DND-41 (cell line): ENCODE measurements around the gene MTX3.

Source experiments
- EZH2 ChIP-seq: IDR thresholded peaks from 3 replicates; pipeline ENCODE4 v1.6.1; 2012; ENCODE audit warnings: borderline replicate concordance, low read depth, mild to moderate bottlenecking, moderate library complexity, low read length, inconsistent platforms; ENCODE audit not compliant: severe bottlenecking
- TF ChIP-seq, protein P1 (sequence below): IDR thresholded peaks from 2 replicates; pipeline ENCODE4 v1.5.1; 2012; ENCODE audit warnings: borderline replicate concordance, low read length, moderate library complexity, mild to moderate bottlenecking; ENCODE audit not compliant: poor library complexity, severe bottlenecking; ENCODE audit errors: extremely low read depth

GRCh38 chr5:79936002-79936645 is 54.9 kb downstream of the MTX3 start:
- TF ChIP-seq EZH2 = no peak
- TF ChIP-seq, protein P1, sequence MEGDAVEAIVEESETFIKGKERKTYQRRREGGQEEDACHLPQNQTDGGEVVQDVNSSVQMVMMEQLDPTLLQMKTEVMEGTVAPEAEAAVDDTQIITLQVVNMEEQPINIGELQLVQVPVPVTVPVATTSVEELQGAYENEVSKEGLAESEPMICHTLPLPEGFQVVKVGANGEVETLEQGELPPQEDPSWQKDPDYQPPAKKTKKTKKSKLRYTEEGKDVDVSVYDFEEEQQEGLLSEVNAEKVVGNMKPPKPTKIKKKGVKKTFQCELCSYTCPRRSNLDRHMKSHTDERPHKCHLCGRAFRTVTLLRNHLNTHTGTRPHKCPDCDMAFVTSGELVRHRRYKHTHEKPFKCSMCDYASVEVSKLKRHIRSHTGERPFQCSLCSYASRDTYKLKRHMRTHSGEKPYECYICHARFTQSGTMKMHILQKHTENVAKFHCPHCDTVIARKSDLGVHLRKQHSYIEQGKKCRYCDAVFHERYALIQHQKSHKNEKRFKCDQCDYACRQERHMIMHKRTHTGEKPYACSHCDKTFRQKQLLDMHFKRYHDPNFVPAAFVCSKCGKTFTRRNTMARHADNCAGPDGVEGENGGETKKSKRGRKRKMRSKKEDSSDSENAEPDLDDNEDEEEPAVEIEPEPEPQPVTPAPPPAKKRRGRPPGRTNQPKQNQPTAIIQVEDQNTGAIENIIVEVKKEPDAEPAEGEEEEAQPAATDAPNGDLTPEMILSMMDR = no peak
